ENCODE data around the gene MUC4. TPM values are rescaled to one million over a fixed set of nuclear protein-coding genes. Genes with fewer than 3 reads are reported as not detected.

Gene MUC4
- total and polyA plus RNA-seq, 2 of the 4 experiments (the other 2 are of a cell fraction), result not detected

DNA sequence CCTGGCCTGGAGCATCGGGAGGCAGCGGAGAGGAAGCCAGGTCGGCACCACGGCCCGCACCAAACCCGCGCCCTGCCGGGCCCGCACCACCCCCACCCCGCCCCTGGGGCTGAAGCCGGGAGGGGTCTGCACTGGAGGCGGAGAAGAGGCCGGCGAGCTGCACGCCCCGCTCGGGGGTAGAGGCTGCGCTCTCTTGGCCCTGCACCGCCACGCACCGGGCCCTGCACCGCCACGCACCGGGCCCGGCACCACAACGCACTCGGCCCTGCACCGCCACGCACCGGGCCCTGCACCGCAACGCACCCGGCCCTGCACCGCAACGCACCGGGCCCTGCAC, 49.5 kb downstream of the MUC4 start:
- no peaks in the 10 kb centered on the region for H4K20me1 ChIP-seq (ENCODE audit: insufficient read depth, low read length)
- H3K56ac ChIP-seq (ENCODE audit: extremely low read depth, insufficient read depth, low read length), result no peak overlapping the region
- H3K4ac ChIP-seq (ENCODE audit: low read depth, low read length), result no peak overlapping the region
- H2BK120ac ChIP-seq (ENCODE audit: low read depth, low read length), result no peak overlapping the region
- ChIA-PET POLR2A (ENCODE audit: unreplicated experiment) (no interaction called here), CTCF (no interaction called here)
- no peak overlapping the region for H2AK9ac ChIP-seq (replicated peaks; ENCODE audit: low read depth, low read length, poor library complexity)
- no peaks in the 10 kb centered on the region for H3K4me1 ChIP-seq (ENCODE audit: control insufficient read depth, insufficient read depth, low read length)
- intact Hi-C loops (cut with micrococcal nuclease) (no loop called here), in situ Hi-C loops (cut with MboI; ENCODE audit: low sequenced_read_pairs) (no loop called here), dilution Hi-C loops (cut with HindIII; ENCODE audit: low sequenced_read_pairs, unreplicated experiment) (no loop called here)
- no peaks in the 10 kb centered on the region for H3K36me3 ChIP-seq (ENCODE audit: control insufficient read depth, insufficient read depth, low read length)
- H3K4me3 ChIP-seq (ENCODE audit: insufficient read depth, low read depth, low read length), result no peak overlapping the region
- H4K91ac ChIP-seq (ENCODE audit: insufficient read depth, low read depth, low read length), result no peak overlapping the region
- no peak overlapping the region for H3K4me2 ChIP-seq (ENCODE audit: low read depth, low read length)
- H3K18ac ChIP-seq (ENCODE audit: low read depth, low read length), result no peak overlapping the region
- no peak overlapping the region for H4K5ac ChIP-seq (ENCODE audit: low read depth, low read length)
- H2AK5ac ChIP-seq (ENCODE audit: low read depth, low read length), result no peak overlapping the region
- TF ChIP-seq MXI1 (IDR thresholded peaks at IDR 0.05; ENCODE audit: borderline replicate concordance, low read depth, low read length) (no peak), RAD21 (IDR thresholded peaks at IDR 0.05; ENCODE audit: low read length) (no peak), NFE2L2 (IDR thresholded peaks at IDR 0.05; ENCODE audit: low read depth, low read length) (no peak), POLR2A (IDR thresholded peaks at IDR 0.05; ENCODE audit: low read depth, low read length) (no peak), CHD1 (IDR thresholded peaks at IDR 0.05; ENCODE audit: low read depth, low read length) (no peak), MAZ (IDR thresholded peaks at IDR 0.05; ENCODE audit: borderline replicate concordance, low read depth, low read length) (no peak), RCOR1 (IDR thresholded peaks at IDR 0.05; ENCODE audit: insufficient replicate concordance, low read length) (no peak), MAFK (IDR thresholded peaks at IDR 0.05; ENCODE audit: low read depth, low read length) (no peak), BHLHE40 (IDR thresholded peaks at IDR 0.05; ENCODE audit: low read depth, low read length) (no peak), FOS (IDR thresholded peaks at IDR 0.05; ENCODE audit: low read depth, low read length) (no peak), SMC3 (IDR thresholded peaks at IDR 0.05; ENCODE audit: low read depth, low read length) (no peak), RFX5 (IDR thresholded peaks at IDR 0.05; ENCODE audit: low read depth, low read length) (no peak), CEBPB (IDR thresholded peaks at IDR 0.05; ENCODE audit: low read depth, low read length) (no peak)
- TF ChIP-seq, protein P1, sequence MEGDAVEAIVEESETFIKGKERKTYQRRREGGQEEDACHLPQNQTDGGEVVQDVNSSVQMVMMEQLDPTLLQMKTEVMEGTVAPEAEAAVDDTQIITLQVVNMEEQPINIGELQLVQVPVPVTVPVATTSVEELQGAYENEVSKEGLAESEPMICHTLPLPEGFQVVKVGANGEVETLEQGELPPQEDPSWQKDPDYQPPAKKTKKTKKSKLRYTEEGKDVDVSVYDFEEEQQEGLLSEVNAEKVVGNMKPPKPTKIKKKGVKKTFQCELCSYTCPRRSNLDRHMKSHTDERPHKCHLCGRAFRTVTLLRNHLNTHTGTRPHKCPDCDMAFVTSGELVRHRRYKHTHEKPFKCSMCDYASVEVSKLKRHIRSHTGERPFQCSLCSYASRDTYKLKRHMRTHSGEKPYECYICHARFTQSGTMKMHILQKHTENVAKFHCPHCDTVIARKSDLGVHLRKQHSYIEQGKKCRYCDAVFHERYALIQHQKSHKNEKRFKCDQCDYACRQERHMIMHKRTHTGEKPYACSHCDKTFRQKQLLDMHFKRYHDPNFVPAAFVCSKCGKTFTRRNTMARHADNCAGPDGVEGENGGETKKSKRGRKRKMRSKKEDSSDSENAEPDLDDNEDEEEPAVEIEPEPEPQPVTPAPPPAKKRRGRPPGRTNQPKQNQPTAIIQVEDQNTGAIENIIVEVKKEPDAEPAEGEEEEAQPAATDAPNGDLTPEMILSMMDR (conservative IDR thresholded peaks at IDR 0.05; ENCODE audit: low read depth, low read length), result no peak
- TF ChIP-seq, protein P2, sequence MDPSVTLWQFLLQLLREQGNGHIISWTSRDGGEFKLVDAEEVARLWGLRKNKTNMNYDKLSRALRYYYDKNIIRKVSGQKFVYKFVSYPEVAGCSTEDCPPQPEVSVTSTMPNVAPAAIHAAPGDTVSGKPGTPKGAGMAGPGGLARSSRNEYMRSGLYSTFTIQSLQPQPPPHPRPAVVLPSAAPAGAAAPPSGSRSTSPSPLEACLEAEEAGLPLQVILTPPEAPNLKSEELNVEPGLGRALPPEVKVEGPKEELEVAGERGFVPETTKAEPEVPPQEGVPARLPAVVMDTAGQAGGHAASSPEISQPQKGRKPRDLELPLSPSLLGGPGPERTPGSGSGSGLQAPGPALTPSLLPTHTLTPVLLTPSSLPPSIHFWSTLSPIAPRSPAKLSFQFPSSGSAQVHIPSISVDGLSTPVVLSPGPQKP (IDR thresholded peaks at IDR 0.05; ENCODE audit: borderline replicate concordance, low read depth, low read length), result no peak
- TF ChIP-seq, protein P3, sequence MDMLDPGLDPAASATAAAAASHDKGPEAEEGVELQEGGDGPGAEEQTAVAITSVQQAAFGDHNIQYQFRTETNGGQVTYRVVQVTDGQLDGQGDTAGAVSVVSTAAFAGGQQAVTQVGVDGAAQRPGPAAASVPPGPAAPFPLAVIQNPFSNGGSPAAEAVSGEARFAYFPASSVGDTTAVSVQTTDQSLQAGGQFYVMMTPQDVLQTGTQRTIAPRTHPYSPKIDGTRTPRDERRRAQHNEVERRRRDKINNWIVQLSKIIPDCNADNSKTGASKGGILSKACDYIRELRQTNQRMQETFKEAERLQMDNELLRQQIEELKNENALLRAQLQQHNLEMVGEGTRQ (IDR thresholded peaks at IDR 0.05; ENCODE audit: low read depth, low read length), result no peak
- 17% methylated on average over 13 of the region's 36 CpGs; no CpG with 5 or more reads in 1 of the 2 experiments for WGBS, 2 experiments (ENCODE audit: extremely low coverage in 2 of 2, insufficient read length in 1 of 2)
- no peak overlapping the region for H3K14ac ChIP-seq (replicated peaks; ENCODE audit: low read depth, low read length)
- no peak overlapping the region for H3K27ac ChIP-seq (ENCODE audit: insufficient read depth, low read length)
- peaks cover 68% of the 10 kb centered on the region for H3K27me3 ChIP-seq (ENCODE audit: control insufficient read depth, insufficient read depth, low read length)
- no peaks in the 10 kb centered on the region for H3K9me1 ChIP-seq (ENCODE audit: insufficient read depth, low read length)
- no peak overlapping the region for H2AFZ ChIP-seq (replicated peaks; ENCODE audit: low read length, poor library complexity)
- no peak overlapping the region for H2BK20ac ChIP-seq (ENCODE audit: low read depth, low read length)
- BruUV-seq (replicated peaks), result no TSS peak
- ATAC-seq (ENCODE audit: low read depth) (no peak), DNase-seq (no peak)
- no peaks in the 10 kb centered on the region for H3K79me1 ChIP-seq (ENCODE audit: low read depth in 1 of 2, low read length in 2 of 2)
- no peak overlapping the region for H2BK5ac ChIP-seq (ENCODE audit: low read depth, low read length, poor library complexity, severe bottlenecking)
- no peak overlapping the region for H4K8ac ChIP-seq (ENCODE audit: low read depth in 2 of 2, low read length in 2 of 2)
- H3K23ac ChIP-seq (ENCODE audit: low read depth, low read length), result no peak overlapping the region
- no peak overlapping the region for H2BK15ac ChIP-seq (ENCODE audit: low read depth, low read length)
- H3K9ac ChIP-seq (ENCODE audit: low read depth, low read length), result no peak overlapping the region
- peaks cover 3% of the 10 kb centered on the region; the same call in 1 of the 2 replicates for H3K9me3 ChIP-seq (ENCODE audit: control insufficient read depth, insufficient read depth, low read length)

All from IMR-90 (cell line).